ENCODE results near the gene TNS1.

Gene TNS1

DNA sequence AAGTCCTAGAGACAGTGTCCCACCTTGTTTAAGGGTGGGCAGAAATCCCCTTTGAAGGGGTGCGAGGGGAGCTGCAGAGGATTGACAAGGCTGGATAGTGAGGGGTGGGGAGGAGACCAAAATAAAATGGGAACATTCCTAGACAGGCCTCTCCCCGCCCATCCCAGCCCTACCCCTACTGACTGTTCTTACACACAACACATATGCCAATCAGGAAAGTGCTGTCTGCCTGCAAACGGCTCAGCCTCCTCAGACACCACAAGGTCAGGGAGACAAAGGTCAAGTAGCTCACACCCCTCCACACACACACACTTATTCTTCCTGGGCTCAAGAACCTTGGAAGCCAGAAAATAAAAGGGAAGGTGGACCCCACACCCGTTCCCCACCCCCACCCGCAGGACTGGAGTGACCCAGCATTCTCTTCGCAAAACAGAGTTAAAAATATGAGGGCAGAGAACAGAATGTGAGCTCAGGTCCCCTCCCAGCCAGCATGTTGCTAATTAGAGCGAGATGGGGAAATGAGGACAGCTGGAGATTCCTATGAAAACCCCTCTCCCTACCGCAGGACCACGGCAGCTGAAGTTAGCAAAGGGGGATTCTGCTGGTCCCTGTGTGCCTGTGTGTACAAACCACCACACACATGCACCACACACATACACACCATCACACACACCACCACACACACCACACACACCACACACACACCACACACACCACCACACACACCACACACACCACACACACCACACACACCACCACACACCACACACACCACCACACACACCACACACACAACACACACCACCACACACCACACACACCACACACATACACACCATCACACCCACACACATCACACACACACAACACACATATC, 197.8 kb downstream of the TNS1 start:
- no peak for DNase-seq

DNA sequence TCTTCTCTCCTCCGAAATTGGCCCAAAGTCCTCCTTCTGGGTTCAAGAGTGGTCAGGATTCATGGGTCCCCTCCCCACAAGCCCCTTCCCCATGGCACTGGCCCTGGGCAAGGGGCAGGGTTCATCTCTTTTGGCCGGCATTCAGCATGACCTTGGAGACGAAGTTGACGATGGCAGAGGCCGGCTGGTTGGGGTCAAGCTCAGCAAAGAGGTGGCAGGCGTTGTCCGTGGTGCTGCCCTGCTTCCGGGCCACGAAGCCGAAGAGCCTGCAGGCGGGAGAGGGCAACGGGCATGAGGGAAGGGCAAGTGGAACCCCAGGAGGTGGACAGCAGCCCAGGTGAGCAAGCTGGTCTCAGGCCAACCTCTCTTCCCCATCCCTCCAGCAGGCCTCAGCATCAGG, 198.5 kb downstream of the TNS1 start:
- DNase-seq, result no peak

GRCh38 chr2:217803653-217803960, 199.2 kb downstream of the TNS1 start:
- no peak for DNase-seq

DNA sequence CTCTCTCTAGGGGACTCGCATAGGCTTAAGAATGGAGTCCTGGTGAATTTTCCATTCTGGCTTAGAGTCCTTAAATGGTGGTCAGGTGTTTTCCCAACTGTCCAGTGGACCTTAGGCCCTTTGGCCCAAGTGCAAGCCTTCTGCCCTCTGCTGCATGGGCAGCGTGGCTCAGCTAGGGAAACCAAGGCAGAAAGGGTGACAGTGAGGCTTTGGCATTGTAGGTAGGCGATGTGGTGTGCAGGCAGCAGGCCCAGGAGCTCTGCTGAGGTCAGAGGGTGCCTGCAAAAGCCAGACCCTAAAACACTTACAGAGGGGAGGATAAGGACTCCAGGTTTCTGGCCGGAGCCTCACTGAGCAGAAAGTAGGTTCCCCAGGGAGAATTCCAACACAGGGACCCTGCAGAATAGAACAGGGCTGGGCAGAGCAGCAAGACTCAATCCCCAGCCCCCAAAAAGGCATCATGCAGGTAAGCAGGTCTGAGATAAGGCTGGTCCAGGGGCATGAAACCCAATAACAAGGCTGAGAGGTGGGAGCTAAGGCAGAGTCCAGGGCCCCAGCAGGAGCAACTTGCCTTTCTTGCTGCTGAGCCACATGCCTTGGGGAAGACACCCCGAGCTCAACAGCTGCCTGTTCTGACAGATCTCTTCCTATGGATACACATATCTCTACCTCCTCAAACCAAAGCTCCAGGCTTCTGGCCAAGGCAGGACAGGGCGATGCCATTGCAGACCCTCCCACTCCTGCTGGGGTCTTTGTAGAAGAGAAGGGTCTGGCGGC, 199.7 kb downstream of the TNS1 start:
- DNase-seq, result no peak

DNA sequence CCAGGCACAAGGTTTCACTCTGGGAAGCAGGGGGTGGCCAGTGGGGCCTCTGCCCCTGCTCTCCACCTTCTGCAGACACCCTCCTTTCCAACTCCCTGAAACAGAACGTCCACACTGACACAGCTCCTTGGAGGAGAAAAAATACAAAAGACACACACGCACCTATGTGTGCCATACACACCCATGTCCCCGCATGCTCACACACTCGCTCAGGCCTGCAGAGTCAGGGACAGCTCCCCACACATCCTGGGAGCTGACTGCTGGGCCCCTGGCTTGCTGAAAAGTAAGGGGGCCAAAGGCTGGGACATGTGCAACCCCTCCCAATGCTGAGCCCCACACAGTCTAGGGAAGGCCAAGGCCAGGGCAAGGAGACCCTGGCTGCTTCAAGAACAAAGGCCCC, 200.5 kb downstream of the TNS1 start:
- no peak for DNase-seq

- no peak for DNase-seq
Measured at GRCh38 chr2:217801711-217802110, 201.1 kb downstream of the TNS1 start.

- DNase-seq, result no peak
Measured at GRCh38 chr2:217801115-217801531, 201.7 kb downstream of the TNS1 start.

GRCh38 chr2:217800433-217801114, 202.2 kb downstream of the TNS1 start:
- no peak for DNase-seq

DNA sequence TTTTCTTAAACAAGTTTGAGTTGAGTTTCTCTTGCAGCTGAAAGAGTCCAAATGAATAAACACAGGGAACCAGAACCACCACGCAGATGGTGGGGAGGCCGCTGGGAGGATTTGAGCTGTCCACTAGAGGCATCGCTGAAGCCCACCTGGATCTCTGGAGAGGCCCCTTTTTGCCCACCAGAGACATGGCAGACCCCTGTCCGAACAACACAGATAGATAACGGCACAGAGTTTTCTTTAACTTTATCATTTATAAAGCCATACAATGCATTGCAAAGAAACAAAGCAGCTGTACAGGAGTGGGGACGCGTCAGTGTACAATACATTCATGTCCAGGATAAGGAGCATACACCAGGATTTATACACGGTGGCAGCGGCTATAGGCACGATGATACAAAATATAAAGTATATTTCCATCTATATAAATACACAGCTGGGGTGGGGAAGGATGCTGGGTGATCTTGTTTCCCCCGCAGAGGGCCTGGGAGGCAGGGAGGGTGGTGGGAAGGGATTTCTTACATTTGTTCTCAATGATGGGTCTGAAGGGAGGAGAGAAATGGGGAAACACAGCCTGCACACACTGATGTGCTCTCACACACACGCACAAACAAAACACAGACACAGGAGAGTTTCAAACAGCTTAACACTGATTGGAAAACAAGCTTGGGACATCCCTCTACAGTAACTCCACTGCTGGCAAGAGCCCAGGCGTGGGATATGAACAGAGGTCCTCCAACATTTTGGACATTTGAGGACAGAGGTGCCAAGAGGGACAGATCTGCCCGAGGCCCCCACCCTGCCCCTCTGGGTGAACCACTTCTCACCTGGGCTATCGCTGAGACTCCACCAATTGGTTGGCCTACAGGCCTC, 203.0 kb downstream of the TNS1 start:
- no peak for DNase-seq

DNA sequence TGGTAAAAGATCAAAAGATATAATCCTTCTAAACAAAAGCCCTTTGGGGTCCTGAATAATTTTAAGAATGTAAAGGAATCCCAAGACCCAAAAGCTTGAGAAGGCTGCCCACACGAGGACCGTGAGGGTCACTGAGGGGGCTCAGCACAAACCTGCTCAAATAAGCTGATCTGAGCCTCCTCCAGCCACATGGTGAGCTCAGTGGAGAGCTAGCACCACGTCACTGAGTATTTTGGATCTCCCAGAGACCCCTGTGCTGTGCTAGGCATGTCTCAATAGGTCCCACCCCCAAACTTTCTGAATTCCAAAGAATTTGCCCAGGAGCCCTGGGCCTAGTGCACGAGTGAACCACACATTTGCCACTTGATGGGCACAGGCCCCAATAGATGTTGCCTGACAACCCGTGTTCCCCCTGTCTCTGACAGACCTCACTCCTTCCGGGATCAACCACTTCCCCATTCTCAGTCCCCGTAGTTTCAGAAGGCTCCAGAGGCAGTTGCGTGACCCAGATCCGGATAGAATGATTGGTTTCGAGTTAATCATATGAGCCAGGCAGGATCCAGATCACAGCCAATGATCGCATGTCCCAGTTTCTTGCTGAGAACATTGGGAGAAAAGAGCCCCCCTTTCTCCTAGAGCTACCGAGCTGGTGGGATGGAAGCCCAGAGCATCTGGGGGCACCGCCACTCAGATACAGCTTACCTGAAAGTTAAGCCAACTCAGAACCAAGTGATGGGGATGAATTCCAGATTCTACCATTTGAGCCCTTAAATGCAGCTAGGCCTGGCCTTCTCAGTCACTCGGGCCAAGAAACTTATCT, 203.8 kb downstream of the TNS1 start:
- no peak for DNase-seq

DNA sequence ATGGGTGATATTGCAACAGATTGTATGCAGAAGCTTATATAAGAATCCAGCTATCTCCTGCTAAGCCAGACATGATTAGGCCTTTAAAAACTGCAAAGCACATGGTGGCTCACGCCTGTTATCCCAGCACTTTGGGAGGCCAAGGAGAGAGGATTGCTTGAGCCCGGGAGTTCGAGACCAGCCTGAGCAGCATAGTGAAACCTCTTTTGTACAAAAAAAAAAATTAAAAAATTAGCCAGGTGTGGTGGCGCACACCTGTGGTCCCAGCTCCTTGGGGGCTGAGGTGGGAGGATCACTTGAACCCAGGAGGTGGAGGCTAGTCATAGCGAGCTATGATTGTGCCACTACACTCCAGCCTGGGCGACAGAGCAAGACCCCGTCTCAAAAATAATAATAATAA, 204.6 kb downstream of the TNS1 start:
- DNase-seq, result no peak

DNA sequence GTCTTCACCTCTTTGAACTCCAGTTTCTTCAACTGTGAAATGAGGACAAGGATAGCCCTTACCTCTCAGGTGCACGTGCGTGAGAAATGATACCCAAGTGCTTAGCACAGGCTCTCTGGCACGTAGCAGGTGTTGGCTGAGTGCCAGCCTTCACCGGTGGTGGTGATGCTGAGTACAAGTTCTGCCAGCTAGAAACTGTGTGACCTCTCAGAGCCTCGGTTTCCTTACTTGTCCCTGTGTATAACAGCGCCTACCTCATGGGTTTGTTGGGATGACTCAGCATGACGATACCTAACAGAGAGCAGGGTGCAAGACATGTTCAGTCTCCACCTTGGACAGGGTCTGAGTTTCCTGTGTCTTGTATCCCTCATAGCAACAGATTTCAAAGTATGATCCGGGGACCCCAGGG, 205.1 kb downstream of the TNS1 start:
- DNase-seq, result peak; percentile 25

GRCh38 chr2:217797165-217797564, 205.6 kb downstream of the TNS1 start:
- DNase-seq, result no peak

- DNase-seq, result no peak
Measured at GRCh38 chr2:217795706-217796465, 206.9 kb downstream of the TNS1 start.

- DNase-seq, result no peak
Measured at GRCh38 chr2:217795067-217795466, 207.7 kb downstream of the TNS1 start.

GRCh38 chr2:217794133-217794986, 208.4 kb downstream of the TNS1 start:
- DNase-seq, result no peak

DNA sequence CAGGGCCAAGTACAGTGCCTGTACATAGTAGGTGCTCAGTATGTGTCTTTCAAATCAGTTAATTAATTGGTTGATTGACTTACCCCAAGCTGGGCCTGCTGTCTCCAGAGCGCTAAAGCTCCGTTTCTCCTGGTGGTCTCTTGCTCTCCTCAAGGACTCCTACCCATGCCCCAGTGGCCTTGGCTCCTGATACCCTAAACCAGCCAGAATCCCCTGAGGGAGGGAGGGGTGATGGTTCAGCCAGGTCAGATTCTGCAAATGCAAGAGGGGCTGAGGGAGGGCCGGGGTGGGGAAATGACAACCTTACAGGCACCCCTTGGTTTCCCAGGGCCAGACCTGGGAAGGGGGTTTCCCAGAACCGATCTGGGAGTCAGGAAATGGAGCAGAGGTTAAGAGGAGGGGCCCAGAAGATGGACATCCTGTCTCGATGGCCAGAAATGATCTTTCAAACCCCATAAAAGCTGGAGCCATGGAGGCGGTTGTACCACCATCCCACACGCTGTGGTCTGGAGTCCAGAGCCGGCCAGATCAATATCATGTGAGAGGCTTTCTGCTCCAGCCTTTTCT, 209.1 kb downstream of the TNS1 start:
- DNase-seq, result no peak

GRCh38 chr2:217792626-217793527, 209.9 kb downstream of the TNS1 start:
- no peak for DNase-seq

GRCh38 chr2:217791551-217791950, 211.2 kb downstream of the TNS1 start:
- no peak for DNase-seq

Measured in NCI-H69 (cell line).